Endothelial cell of umbilical vein (primary cell): ENCODE measurements around the gene ANKH. TPM values are rescaled to one million over a fixed set of nuclear protein-coding genes. Genes with fewer than 3 reads are reported as not detected.

ENCODE experiments used
- BruUV-seq: library from RNA; stranded (reverse); fragments of 400-500 nt; replicated peaks from 2 replicates; lab custom pipeline; 2021; lab: Mats Ljungman, UMichigan
- CTCF ChIA-PET: fragments of 300-600, 350-600 bp; sonication (Branson Sonifier 250); formaldehyde crosslinking; loops from one replicate; lab custom pipeline; 2021; ENCODE audit warnings: antibody characterized with exemption, inconsistent platforms; lab: Charles Lee
- POLR2A ChIA-PET: fragments of 300-600, 350-600 bp; sonication (Branson Sonifier 250); formaldehyde crosslinking; loops from one replicate; lab custom pipeline; 2021; ENCODE audit warnings: antibody characterized with exemption, inconsistent platforms; lab: Charles Lee
- DNase-seq: peaks from one replicate; pipeline ENCODE4 v3.0.0-alpha.2; 2011; ENCODE audit warnings: low read depth, low spot score
- FAIRE-seq: peaks from 2 replicates; lab custom pipeline; 2011; peaks lifted over from hg19 to GRCh38; lab: Jason Lieb, UNC
- H2AFZ ChIP-seq: 2 replicates; pipeline ENCODE4 v1.6.0; 2012; ENCODE audit warnings: low read depth, low read length, control low read depth, inconsistent platforms
- H3K27ac ChIP-seq: 2 replicates; pipeline ENCODE4 v1.5.1; 2011; ENCODE audit warnings: low read depth, mild to moderate bottlenecking, control low read depth, low read length, moderate library complexity; ENCODE audit not compliant: insufficient read depth
- H3K27me3 ChIP-seq, 2 experiments: 2 replicates each; pipeline versions ENCODE4 v1.6.0 to v1.6.1; 2011; ENCODE audit warnings: low read length in 2 of 2, mixed read lengths in 1 of 2; ENCODE audit not compliant: control insufficient read depth in 2 of 2, insufficient read depth in 2 of 2
- H3K36me3 ChIP-seq, 2 experiments: 2 replicates in 1 of 2; 3 replicates in 1 of 2; pipeline ENCODE4 v1.5.1; 2011; ENCODE audit warnings: low read length in 2 of 2, mild to moderate bottlenecking in 1 of 2, moderate library complexity in 1 of 2; ENCODE audit not compliant: control insufficient read depth in 2 of 2, insufficient read depth in 2 of 2; ENCODE audit errors: extremely low read depth in 1 of 2
- H3K4me1 ChIP-seq: 3 replicates; pipeline ENCODE4 v1.5.1; 2011; ENCODE audit warnings: mild to moderate bottlenecking, low read length; ENCODE audit not compliant: control insufficient read depth, insufficient read depth; ENCODE audit errors: extremely low read depth
- H3K4me2 ChIP-seq: 2 replicates; pipeline ENCODE4 v1.6.1; 2011; ENCODE audit warnings: low read length, control low read depth, mixed read lengths; ENCODE audit not compliant: insufficient read depth
- H3K4me3 ChIP-seq, 3 experiments: fragments of 200-600 bp in 1 of 3; sonication (generic), shearing (Covaris generic) in 1 of 3; replicated peaks in 1 of 3; 2 replicates each; pipeline ENCODE4 v1.5.1; 2011 to 2016; ENCODE audit warnings: control low read depth in 3 of 3, low read length in 3 of 3, mild to moderate bottlenecking in 2 of 3, inconsistent platforms in 1 of 3, low read depth in 1 of 3, moderate library complexity in 1 of 3; ENCODE audit not compliant: insufficient read depth in 1 of 3
- H3K79me2 ChIP-seq: 2 replicates; pipeline ENCODE4 v1.6.0; 2012; ENCODE audit warnings: low read length, inconsistent platforms; ENCODE audit not compliant: control insufficient read depth, insufficient read depth
- H3K9ac ChIP-seq: replicated peaks from 2 replicates; pipeline ENCODE3; 2011; ENCODE audit warnings: low read length, control low read depth; ENCODE audit not compliant: insufficient read depth; ENCODE audit errors: extremely low read depth
- H3K9me1 ChIP-seq: replicated peaks from 3 replicates; pipeline ENCODE4 v1.6.0; 2011; ENCODE audit warnings: mild to moderate bottlenecking, low read length; ENCODE audit not compliant: control insufficient read depth, insufficient read depth; ENCODE audit errors: extremely low read depth
- H3K9me3 ChIP-seq: replicated peaks from 2 replicates; pipeline ENCODE4 v1.5.1; 2012; ENCODE audit warnings: low read length, inconsistent platforms; ENCODE audit not compliant: control insufficient read depth, insufficient read depth
- H4K20me1 ChIP-seq: replicated peaks from 2 replicates; pipeline ENCODE3; 2011; ENCODE audit warnings: mild to moderate bottlenecking, low read length; ENCODE audit not compliant: control insufficient read depth, insufficient read depth; ENCODE audit errors: extremely low read depth
- EZH2 ChIP-seq: IDR thresholded peaks from 2 replicates; pipeline ENCODE4 v1.6.1; 2012; ENCODE audit warnings: borderline replicate concordance, low read depth, mild to moderate bottlenecking, moderate library complexity, low read length, inconsistent platforms; ENCODE audit not compliant: severe bottlenecking
- FOS ChIP-seq: IDR thresholded peaks from 2 replicates; pipeline ENCODE4 v1.6.1; 2011; ENCODE audit warnings: mild to moderate bottlenecking, low read length, moderate library complexity, borderline replicate concordance; ENCODE audit not compliant: insufficient read depth
- GATA2 ChIP-seq: IDR thresholded peaks from 2 replicates; pipeline ENCODE4 v1.7.0; 2011; ENCODE audit warnings: low read depth, mild to moderate bottlenecking, moderate library complexity, mixed read lengths, low read length; ENCODE audit not compliant: insufficient read length, insufficient read depth
- JUN ChIP-seq: IDR thresholded peaks from 2 replicates; pipeline ENCODE4 v1.6.1; 2011; ENCODE audit warnings: borderline replicate concordance, low read depth; ENCODE audit not compliant: insufficient read length, insufficient read depth
- MYC ChIP-seq: IDR thresholded peaks from one replicate; pipeline ENCODE4 v1.6.1; 2011; ENCODE audit warnings: mild to moderate bottlenecking, low read depth, low read length
- POLR2A ChIP-seq: IDR thresholded peaks from 2 replicates; pipeline ENCODE4 v1.6.1; 2012; ENCODE audit warnings: low read depth, mild to moderate bottlenecking, control low read depth, low read length
- POLR2AphosphoS5 ChIP-seq: IDR thresholded peaks from 2 replicates; pipeline ENCODE4 v1.6.1; 2012; ENCODE audit warnings: low read depth, mild to moderate bottlenecking, control low read depth, low read length, moderate library complexity; ENCODE audit not compliant: insufficient read depth
- dilution Hi-C: fragments of 300-500 bp; cut with MboI; formaldehyde crosslinking; loops from one replicate; pipeline ENCODE4 v1.15.0; 2019; ENCODE audit warnings: low sequenced_read_pairs; ENCODE audit not compliant: extremely low pct_ligation_motif_present
- intact Hi-C: fragments of 100-400 bp; cut with micrococcal nuclease; formaldehyde crosslinking; loops from one replicate; pipeline ENCODE4 v1.10.0; 2022
- polyA plus RNA-seq, 4 experiments: library from polyadenylated mRNA; depleted of rRNA in 3 of 4; stranded (reverse) in 3 of 4; unstranded in 1 of 4; fragments of >200 nt; gene quantifications; 2 replicates each; pipeline versions ENCODE4 v1.2.1 to v1.2.3, GENCODE V29; 2011 to 2012; ENCODE audit warnings: missing spikeins in 1 of 4
- total RNA-seq: library from RNA; stranded (reverse); gene quantifications from 2 replicates; pipeline ENCODE4 v1.2.3, GENCODE V29; 2021
- TF ChIP-seq, protein P1 (sequence below): IDR thresholded peaks from 2 replicates; pipeline ENCODE4 v1.6.1; 2011; ENCODE audit not compliant: insufficient read depth, insufficient read length
- TF ChIP-seq, protein P2 (sequence below), 2 donors: IDR thresholded peaks; 1 replicate in 1 of 2; 2 replicates in 1 of 2; pipeline ENCODE4 v1.5.1; 2011; ENCODE audit warnings: low read length in 2 of 2, mild to moderate bottlenecking in 2 of 2, moderate library complexity in 2 of 2, control low read depth in 1 of 2, inconsistent platforms in 1 of 2, low read depth in 1 of 2; ENCODE audit not compliant: insufficient read depth in 1 of 2; ENCODE audit errors: extremely low read depth in 1 of 2

ANKH gene
- total and polyA plus RNA-seq, 2 donors (not counting 3 experiments of a cell fraction or from before 2014, with no cell fraction given), result 12.7 to 31.4 TPM

DNA sequence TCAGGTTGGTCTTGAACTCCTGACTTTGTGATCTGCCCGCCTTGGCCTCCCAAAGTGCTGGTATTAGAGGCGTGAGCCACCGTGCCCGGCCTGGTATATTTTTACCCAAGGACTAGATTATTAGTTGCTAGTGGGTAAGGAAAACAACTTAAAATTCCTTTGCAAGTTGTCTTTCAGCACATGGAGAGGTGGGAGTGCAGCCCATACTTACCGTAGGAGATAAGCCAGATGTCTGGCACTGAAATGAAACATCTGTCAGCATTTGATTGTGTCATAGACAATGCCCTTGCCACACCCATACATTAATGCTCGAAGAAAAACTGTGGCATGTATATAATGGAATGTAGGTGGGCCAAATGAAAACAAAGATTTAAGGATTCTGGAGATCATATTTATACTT is 36.6 kb upstream of the ANKH start:
- FAIRE-seq, result no peak
- no peak overlapping the region for H3K9ac ChIP-seq

DNA sequence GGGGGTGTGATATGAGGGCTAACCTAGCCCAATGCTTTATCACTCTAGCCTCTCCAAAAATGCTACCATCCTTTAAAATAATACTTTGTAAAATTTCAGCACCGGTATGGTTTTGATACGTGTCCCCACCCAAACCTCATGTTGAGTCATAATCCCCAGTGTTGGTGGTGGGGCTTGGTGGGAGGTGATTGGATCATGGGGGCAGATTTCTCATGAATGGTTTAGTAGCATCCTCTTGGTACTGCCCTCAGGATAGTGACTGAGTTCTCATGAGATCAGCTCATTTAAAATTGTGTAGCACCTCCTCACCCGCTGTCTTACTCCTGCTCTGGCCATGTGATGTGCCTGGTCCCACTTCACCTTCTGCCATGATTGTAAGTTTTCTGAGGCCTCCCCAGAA is 35.0 kb upstream of the ANKH start:
- CTCF ChIA-PET, result no interaction called here
- DNase-seq (no peak), FAIRE-seq (no peak)
- dilution Hi-C loops (no loop called here), intact Hi-C loops (no loop called here)
- Histone ChIP-seq H3K79me2 (no peaks in the 10 kb centered on the region), H3K36me3 (no peaks in the 10 kb centered on the region), H3K27me3 (peaks cover 2 to 3% of the 10 kb centered on the region in 2 experiments), H3K9me1 (no peaks in the 10 kb centered on the region), H3K4me2 (no peak overlapping the region), H3K9ac (no peak overlapping the region), H2AFZ (no peak overlapping the region), H3K27ac (no peak overlapping the region), H3K9me3 (no peaks in the 10 kb centered on the region), H4K20me1 (no peaks in the 10 kb centered on the region), H3K4me1 (no peaks in the 10 kb centered on the region), H3K4me3 (no peak overlapping the region)
- no TSS peak for BruUV-seq
- POLR2A ChIA-PET, result no interaction called here
- TF ChIP-seq, protein P1, sequence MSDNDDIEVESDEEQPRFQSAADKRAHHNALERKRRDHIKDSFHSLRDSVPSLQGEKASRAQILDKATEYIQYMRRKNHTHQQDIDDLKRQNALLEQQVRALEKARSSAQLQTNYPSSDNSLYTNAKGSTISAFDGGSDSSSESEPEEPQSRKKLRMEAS, result no peak
- no peak for TF ChIP-seq POLR2A
- no peak for TF ChIP-seq GATA2
- TF ChIP-seq FOS, result no peak
- TF ChIP-seq, protein P2, sequence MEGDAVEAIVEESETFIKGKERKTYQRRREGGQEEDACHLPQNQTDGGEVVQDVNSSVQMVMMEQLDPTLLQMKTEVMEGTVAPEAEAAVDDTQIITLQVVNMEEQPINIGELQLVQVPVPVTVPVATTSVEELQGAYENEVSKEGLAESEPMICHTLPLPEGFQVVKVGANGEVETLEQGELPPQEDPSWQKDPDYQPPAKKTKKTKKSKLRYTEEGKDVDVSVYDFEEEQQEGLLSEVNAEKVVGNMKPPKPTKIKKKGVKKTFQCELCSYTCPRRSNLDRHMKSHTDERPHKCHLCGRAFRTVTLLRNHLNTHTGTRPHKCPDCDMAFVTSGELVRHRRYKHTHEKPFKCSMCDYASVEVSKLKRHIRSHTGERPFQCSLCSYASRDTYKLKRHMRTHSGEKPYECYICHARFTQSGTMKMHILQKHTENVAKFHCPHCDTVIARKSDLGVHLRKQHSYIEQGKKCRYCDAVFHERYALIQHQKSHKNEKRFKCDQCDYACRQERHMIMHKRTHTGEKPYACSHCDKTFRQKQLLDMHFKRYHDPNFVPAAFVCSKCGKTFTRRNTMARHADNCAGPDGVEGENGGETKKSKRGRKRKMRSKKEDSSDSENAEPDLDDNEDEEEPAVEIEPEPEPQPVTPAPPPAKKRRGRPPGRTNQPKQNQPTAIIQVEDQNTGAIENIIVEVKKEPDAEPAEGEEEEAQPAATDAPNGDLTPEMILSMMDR (IDR thresholded peaks at IDR 0.05; ENCODE audit: extremely low read depth in 1 of 2, insufficient read depth in 1 of 2, low read depth in 1 of 2, low read length in 2 of 2), result no peak
- no peak for TF ChIP-seq JUN
- no peak for TF ChIP-seq EZH2
- no peak for TF ChIP-seq MYC
- no peak for TF ChIP-seq POLR2AphosphoS5

More for the DNA sequence above, 36.6 kb upstream of the ANKH start:
- Histone ChIP-seq H3K36me3 (no peaks in the 10 kb centered on the region), H3K27ac (no peak overlapping the region), H3K79me2 (no peaks in the 10 kb centered on the region), H3K4me2 (no peak overlapping the region), H3K27me3 (peaks cover 2 to 3% of the 10 kb centered on the region in 2 experiments), H3K9me1 (no peaks in the 10 kb centered on the region), H3K9me3 (no peaks in the 10 kb centered on the region), H3K4me1 (no peaks in the 10 kb centered on the region), H3K4me3 (no peak overlapping the region), H4K20me1 (no peaks in the 10 kb centered on the region), H2AFZ (no peak overlapping the region)
- no TSS peak for BruUV-seq
- ChIA-PET CTCF (no interaction called here), POLR2A (no interaction called here)
- dilution Hi-C loops, result no loop called here
- TF ChIP-seq JUN (no peak), GATA2 (no peak), EZH2 (no peak), POLR2AphosphoS5 (no peak), POLR2A (no peak)
- no peak for DNase-seq
- intact Hi-C loops, result no loop called here
